Renal pelvis (tissue), 12 donors: ENCODE results near the gene TPK1. TPM values are rescaled to one million over a fixed set of nuclear protein-coding genes. Genes with fewer than 3 reads are reported as not detected.

ENCODE experiments used
- DNase-seq: peaks from one replicate; pipeline ENCODE4 v3.0.0-alpha.2; 2013
- long read RNA-seq, 16 experiments: transcript quantifications; one replicate each; lab custom pipeline, GENCODE V29; 2026
- polyA plus RNA-seq, 3 donors: library from polyadenylated mRNA; unstranded; fragments of 120-200 nt; gene quantifications; one replicate each; pipeline ENCODE4 v1.2.1, GENCODE V29; 2013; ENCODE audit not compliant: insufficient read length in 3 of 3

TPK1 gene
- polyA plus RNA-seq, result 1 to 10 TPM; 7.0 to 8.4 (median 7.6) TPM
- long read RNA-seq, donor 1, result 0 reads
- long read RNA-seq, donor 2, partial matches to known transcripts, result 0 of 1 reads
- long read RNA-seq, donor 2, other reads (novel, unspliced or antisense), result 0 of 1 reads
- long read RNA-seq, donor 3, result 0 reads
- long read RNA-seq, donor 4, partial matches to known transcripts, result 0 of 2 reads
- long read RNA-seq, donor 4, other reads (novel, unspliced or antisense), result 0 of 2 reads
- long read RNA-seq, donor 5, result 0 reads
- long read RNA-seq, donor 6, partial matches to known transcripts, result 0 of 2 reads
- long read RNA-seq, donor 6, other reads (novel, unspliced or antisense), result 0 of 2 reads
- long read RNA-seq, donor 7, partial matches to known transcripts, result 0 of 1 reads
- long read RNA-seq, donor 7, other reads (novel, unspliced or antisense), result 0 of 1 reads
- long read RNA-seq, donor 8, partial matches to known transcripts, result 0 of 5 reads
- long read RNA-seq, donor 8, other reads (novel, unspliced or antisense), result 0 of 5 reads
- long read RNA-seq, donor 9, partial matches to known transcripts, result 0 of 3 reads
- long read RNA-seq, donor 9, other reads (novel, unspliced or antisense), result 0 of 3 reads
- long read RNA-seq, donor 10, partial matches to known transcripts, result 0 of 1 reads
- long read RNA-seq, donor 10, other reads (novel, unspliced or antisense), result 0 of 1 reads
- long read RNA-seq, donor 11, partial matches to known transcripts, result 0 of 1 reads
- long read RNA-seq, donor 11, other reads (novel, unspliced or antisense), result 0 of 1 reads
- long read RNA-seq, donor 12, partial matches to known transcripts, result 0 of 2 reads
- long read RNA-seq, donor 12, other reads (novel, unspliced or antisense), result 0 of 2 reads
- long read RNA-seq, donor 13, partial matches to known transcripts, result 5 of 6 reads
- long read RNA-seq, donor 13, other reads (novel, unspliced or antisense), result 0 of 6 reads
- long read RNA-seq, donor 14, result 0 reads
- long read RNA-seq, donor 15, result 0 reads
- long read RNA-seq, donor 16, partial matches to known transcripts, result 0 of 1 reads
- long read RNA-seq, donor 16, other reads (novel, unspliced or antisense), result 0 of 1 reads

DNA sequence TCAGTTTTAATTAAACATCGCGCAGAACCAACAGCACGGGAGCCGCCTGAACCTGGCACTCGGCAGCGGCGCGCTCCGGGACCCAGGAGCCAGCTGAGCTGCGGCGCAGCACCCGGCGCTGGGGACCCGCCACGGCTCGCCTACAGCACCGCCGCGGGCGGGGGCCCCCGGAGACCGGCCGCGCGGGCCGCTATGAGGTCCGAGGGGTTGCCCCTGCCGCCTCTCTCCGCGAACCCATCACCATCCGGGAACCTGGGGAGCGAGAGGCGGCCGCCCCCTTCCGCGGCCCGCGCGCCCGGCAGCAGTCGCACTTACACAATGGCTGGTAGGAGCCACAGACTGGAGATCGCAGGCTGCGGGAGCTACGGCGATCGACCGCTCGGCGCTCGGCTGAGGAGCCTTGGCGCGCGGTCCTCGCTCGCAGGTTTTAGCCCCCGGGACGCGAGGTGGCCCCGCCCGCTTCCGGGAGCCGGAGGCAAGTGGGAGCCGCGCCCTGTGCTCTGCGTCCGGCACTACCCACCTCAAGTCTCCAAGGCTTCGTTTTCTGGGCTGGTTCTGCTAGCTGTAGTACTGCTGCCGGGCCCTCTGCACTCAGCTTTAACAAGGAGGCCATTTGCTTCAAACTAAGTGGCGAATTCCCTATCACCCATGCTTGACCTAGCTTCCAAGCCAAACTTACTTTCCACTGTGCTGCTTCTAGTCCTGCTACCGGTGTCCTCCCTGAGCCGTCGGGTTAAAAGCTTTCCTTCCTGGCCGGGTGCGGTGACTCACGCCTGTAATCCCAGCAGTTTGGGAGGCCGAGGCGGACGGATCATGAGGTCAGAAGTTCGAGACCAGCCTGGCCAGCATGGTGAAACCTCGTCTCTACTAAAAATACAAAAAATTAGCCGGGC lies at the start of gene TPK1:
Gene TPK1 (minus strand): TSS at position 402 of the 893 bp plus-strand sequence. CDS start 451 bp downstream, outside the sequence.
- peak; percentile 92 for DNase-seq

DNA sequence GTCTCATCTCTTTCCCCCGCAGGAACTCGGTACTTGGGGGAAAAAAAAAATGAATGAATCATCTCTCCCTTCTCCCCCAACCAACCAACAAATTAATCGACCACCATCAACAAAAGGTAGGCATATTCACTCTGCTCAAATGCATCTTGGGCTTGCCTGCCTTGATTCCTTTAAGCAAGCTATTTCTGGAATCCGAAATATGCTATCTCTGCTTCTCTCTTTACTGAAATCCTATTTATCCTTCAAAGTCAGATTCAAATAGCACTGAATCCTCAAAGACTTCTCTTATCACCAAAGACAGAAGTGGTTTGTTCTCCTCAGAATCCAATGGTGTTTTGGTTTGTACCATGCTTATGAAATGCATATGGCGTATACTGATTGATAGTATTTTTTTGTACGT lies 49.6 kb upstream of the TPK1 start:
- no peak for DNase-seq

DNA sequence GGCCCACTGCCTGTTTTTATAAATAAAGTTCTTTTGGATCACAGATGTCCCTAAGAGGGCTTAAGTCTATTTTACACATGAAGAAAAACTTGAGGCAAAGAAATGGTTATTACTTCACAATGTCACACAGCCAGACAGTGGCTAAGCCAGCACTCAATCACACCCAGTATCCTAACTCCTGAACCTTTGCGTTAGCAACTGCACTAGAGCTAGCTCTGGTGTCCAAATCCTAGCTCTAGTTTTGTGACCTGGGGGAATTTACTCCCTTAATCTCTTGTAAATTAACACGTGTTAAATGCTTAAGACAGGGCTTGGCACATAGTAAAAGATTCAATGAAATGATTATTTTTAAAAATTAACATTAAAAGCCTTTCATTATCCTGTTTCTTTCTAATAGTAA lies 49.0 kb upstream of the TPK1 start:
- DNase-seq, result no peak

DNA sequence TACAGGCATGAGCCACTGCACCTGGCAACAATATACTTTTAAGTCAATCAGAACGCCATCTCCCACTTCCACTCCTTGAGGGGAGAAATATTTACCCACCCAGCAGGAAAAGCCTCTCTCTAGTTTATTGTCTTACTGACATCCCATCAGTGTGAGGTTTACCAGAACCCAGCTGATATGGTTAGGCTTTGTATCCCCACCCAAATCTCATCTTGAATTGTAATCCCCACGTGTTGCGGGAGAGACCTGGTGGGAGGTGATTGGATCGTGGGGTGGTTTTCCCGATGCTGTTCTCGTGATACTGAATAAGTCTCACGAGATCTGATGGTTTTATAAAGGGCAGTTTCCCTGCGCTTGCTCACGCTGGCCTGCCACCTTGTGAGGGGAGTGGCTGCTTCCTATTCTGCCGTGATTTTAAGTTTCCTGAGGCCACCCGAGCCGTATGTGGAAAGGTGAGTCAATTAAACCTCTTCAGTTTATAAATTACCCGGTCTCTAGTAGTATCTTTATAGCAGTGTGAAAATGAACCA lies 37.5 kb upstream of the TPK1 start:
- no peak for DNase-seq

DNA sequence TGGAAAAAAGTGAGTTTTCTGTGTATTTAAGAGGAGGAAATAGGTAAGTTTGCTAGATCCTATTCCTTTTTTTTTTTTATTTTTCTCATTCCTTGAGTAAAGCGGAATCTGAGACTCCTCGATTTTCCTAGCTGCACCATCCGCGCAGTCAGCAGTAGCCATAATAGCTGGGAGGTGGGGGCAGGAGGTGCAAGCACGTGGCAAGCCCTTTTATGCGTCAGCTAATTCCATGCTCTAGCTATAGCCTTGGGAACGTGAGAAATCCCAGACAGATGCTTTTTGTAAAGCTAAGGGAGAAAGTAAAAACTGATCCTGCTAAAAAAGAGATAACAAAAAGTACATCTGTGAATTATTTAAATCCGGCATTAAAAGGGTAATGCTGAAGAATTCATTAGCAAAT lies 33.2 kb upstream of the TPK1 start:
- DNase-seq, result no peak

DNA sequence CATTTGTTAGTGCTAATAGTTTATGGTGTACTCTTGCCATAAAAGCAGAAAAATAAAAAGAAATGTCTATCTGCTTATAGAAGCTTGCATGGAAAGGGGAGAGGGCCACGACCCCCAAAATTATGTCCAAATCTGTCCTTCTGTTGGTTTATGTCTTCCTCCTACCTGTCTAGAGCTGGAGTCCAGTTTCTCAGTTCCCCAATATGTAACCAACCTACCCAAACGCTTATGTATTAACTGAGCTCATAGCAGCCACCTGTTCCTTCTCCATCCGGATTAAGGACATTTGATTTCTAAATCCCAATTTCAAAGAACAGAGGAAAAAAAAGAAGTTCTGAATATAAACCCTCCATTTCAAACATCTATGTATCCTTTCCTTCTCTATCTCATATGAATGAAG lies 30.3 kb upstream of the TPK1 start:
- no peak for DNase-seq

DNA sequence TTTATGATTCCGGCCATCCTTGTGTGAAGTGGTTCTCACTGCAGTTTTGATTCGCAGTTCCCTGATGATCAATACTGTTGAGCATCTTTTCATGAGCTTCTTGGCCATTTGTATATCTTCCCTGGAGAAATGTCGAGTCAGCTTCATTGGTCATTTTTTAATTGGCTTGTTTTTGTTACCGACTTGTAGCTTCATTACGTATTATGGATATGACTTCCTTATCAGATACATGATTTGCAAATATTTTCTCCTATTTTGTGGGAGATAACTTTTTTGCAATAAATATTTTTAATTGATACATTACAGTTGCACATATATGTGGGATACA lies 27.4 kb upstream of the TPK1 start:
- no peak for DNase-seq

DNA sequence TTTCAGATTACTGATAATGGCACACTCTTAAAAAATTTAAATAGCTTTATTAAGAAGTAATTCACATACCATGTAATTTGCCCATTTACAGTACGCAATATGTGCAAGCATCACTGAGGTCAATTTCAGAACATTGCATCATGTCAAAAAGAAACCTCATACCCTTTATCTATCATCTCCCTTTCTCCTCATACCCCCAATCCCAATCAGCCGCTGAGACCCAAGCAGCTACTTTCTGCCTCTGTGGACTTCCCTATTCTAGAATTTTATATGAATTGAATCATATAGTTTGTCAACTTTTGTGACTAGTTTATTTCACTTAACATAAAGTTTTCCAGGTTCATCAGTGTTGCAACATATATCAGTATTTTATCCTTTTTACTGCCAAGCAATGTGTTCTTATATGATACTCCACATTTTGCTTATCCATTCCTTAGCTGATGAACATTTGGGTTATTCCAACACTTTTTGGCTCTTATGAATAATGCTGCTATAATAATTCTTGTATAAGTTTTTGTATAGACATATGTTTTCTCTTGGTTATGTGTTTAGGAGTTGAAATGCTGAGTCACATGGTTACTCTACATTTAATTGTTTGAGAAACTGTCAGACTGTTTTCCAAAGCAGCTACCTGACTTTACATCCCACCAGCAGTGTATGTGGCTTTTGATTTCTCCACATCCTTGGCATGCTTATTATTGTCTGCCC lies 26.9 kb upstream of the TPK1 start:
- DNase-seq, result no peak

DNA sequence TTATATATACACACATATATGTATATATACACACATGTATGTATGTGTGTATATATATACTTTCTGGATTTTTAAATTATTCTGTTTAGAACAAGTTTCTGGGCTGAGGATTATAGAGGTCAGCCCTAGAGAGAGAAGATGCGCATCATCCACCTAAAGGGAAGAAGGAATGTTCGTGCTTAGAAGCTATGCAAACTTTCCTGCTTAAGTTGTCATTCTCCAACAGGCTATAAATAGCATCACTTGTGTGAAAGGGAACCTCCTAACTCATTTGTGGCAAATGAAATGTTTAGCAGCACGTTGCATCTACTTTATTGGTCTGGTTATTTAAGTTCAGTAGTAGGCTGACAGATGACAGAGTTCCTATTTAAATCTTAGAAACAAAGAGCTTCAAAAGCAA lies 23.9 kb upstream of the TPK1 start:
- DNase-seq, result no peak

DNA sequence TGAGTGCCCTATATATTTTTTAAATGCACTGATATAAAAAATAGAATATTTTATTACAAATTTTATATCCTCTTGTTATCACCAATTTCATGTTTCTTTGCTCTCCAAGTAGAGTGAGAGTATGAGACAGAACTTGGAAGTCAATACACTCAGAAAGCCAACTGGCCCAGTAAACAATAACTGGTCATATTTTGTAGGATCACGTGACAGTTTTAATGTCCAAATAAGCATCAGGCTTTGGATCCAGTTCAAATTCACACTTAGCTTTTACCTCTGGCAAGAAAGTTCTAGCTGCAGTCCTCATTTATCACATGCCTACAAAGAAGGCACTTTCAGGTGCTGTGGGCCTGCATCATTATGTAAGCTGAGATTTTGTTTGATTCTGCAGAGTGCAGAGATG lies 21.6 kb upstream of the TPK1 start:
- DNase-seq, result no peak

DNA sequence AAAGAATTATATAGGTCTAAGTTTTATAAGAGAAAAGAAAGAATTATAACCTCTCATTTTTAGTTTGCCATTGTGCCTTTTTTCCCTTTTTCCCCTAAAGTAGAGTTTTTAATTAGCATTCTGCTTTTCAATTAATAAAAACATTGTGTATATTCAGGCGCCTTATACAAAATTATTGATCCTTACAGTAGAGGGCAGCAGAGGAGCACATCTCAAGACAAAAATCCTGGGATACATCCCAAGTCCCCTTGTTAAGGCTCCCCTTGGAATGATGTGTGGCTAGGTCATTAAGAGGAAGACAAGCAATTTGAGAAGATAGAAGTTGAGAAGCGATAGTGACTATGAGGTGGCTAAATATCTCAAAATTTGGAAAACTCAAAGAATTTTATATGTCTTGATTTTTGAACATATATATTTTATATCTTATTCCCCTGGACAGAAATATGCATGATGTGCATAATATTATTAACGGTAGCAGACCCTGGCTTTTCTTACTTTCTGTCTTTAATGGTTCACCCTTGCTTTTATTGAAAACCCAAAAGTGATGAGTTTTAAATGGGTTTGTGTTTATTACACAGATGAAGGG lies 19.1 kb upstream of the TPK1 start:
- peak; percentile 42 for DNase-seq

DNA sequence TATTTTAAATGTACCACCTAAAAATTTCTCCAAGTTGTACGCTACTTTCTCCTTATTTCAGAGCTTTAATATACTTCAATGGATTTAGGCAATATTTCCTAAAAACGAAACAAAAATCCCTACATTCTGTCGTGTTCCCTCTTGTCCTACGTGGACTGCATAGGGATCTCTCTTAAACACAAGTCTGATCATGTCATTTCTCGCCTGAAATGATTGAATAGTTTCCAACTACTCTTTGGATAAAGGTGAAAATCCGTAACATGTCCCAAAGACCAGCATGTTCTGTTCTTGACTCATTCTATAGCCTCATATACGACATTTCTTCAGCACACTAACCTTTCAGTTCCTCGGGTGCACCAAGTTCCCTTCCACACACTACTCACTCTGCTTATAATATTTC lies 17.7 kb upstream of the TPK1 start:
- DNase-seq, result no peak

DNA sequence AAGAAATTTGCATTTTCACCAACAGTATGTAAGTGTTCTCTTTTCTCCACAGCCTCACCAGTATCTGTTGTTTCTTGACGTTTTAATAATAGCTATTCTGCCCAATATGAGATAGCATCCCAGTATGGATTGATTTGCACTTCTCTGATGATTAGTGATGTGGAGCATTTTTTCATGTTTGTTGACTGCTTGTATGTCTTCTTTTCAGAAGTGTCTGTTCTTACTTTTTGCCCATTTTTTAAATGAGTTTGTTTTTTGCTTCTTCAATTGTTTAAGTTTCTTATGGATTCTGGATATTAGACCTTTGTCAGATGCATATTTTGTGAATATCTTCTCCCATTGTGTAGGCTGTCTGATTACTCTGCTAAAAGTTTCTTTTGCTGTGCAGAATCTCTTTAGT lies 12.2 kb upstream of the TPK1 start:
- DNase-seq, result no peak

DNA sequence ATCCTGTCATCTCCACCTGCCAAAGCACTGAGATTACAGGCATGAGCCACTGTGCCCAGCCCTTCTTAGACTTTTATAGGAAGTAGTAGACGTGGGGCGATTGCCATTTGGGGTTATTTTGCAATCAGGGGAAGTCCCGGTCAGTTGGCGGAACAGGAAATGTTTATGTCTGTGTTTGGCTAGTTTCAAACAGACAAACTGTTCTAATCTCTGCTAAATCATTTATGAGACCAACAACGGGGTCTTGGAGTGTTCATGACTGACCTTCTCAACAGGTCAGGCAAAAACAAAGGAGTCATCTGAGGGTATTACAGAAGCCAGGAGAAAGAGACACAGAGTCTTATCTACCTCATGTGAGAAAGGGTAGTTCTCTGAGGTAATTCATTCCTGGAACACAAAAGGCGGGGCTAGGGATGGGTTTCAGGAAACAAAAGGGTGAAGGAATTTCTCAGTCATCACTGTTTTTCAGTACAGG lies 6.6 kb upstream of the TPK1 start:
- DNase-seq, result no peak

DNA sequence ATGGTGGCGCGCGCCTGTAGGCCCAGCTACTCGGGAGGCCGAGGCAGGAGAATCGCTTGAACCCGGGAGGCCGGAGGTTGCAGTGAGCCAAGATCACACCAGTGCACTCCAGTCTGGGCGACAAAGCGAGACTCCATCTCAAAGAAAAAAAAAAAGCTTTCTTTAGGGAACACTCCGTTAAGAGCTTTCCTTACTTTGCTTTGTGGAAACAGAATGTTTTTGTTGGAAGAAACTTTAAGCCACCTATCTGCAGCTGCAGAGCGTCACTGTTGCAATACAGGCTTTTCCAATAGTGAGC lies 641 bp upstream of the TPK1 start:
- DNase-seq, result no peak

DNA sequence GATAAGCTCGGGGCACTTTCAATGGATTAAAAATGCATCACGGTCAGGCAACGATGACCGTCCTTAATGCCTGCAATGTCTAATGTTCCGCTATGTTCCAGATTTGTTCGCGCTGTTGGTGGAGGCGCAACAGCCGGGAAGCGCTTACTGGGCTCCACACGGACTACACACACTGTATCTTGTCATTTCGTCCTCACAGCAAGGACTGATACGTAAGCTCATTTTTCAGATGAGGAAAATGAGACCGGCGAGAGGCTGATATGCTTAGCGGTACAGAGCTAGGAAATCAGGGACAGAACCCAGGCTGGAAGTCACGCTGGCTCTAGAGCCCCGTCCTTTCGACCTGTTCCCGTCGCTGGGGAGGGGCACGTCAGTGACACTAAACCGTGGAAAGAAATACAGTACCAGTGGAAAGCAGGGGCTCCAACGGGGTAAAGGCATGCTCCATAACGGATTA lies 670 bp downstream of the TPK1 start:
- peak; percentile 71 for DNase-seq

DNA sequence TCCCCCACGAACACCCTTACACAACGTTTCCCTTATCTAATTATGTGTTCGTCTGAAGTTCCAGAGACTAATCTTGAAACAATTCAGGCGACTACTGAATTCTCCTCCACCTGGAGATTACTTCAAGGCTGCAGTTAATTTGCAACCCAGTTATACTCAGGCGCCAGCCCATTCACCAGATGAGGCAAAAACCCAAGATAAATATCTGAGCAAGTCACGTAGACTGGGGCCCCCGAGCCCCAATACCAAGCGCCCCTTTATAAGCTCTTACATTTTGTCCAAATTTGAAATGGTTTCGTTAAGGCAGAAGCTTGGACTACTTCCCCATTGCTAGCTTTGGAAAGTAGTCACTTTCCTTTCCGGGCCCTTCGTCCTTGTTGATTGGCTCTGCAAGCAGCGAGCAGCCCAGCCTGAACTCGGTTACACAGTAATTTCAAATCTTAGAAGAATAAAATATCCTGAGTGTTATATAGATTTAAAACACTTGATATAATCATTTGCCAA lies 1.2 kb downstream of the TPK1 start:
- no peak for DNase-seq

DNA sequence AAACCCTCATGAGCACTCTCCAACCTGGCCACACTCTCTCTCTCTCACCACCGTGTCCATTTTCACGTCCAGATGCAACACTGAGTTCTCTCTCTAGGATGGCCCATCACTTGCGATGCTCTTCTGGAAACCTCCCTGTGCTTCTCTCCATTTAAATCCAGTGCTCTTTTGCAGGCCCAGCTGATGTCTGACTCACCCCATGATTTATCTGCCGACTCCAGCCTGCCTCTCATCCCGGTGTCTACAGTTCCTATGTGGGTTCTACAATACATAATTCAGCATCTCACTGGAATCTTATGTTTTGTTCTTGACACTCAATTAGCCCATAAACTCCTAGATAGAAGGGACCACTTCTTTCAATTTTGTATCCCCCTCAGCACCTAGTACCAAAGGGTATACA lies 5.0 kb downstream of the TPK1 start:
- DNase-seq, result no peak

DNA sequence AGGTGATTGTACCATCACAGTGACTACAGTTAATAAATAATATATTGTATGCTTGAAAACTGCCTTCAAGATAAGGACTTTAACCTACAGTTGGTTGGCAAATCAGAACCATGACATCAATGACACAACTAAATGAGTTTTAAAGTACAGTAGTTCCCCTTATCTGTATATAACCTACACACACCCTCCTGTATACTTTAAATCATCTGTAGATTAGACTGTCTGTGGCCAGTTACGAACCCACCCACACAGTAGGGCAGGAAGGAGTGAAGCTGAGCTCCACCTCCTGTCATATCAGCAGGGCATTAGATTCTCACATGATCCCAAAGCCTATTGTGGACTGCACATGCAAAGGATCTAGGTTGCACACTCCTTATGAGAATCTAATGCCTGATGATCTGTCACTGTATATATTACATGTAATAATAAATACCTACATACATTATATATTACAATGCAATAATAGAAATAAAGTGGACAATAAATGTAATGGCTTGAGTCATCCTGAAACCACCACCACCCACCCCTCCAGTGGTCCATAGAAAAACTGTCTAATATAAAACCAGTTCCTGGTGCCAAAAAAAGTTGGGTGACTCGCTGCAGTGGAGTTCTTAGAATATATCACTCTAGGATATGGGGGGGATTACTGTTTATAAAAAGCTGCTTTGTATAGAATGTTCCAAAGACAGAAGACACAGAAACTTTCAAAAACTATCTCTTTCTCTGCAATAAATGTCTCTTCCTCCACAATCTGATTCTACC lies 5.6 kb downstream of the TPK1 start:
- no peak for DNase-seq
